OCI-LY7 (cell line): ENCODE results near the gene RBMS1. TPM values are rescaled to one million over a fixed set of nuclear protein-coding genes. Genes with fewer than 3 reads are reported as not detected.

ENCODE experiments used
- BruUV-seq: library from RNA; stranded (reverse); fragments of 400-500 nt; replicated peaks from 2 replicates; lab custom pipeline; 2021; lab: Mats Ljungman, UMichigan
- CTCF ChIA-PET: fragments of 300-600 bp; sonication (Branson Sonifier 250); formaldehyde crosslinking; loops from one replicate; lab custom pipeline; 2022; ENCODE audit warnings: antibody characterized with exemption; ENCODE audit not compliant: unreplicated experiment; lab: Charles Lee
- POLR2A ChIA-PET: fragments of 300-600 bp; sonication (Branson Sonifier 250); formaldehyde crosslinking; loops from one replicate; lab custom pipeline; 2022; ENCODE audit warnings: antibody characterized with exemption; lab: Charles Lee
- DNase-seq: peaks from one replicate; pipeline ENCODE4 v3.0.0-alpha.2; 2015; ENCODE audit warnings: low spot score
- H2AFZ ChIP-seq: fragments of 200-600 bp; sonication (generic), shearing (Covaris generic); 2 replicates; pipeline ENCODE4 v1.6.1; 2014; ENCODE audit warnings: mild to moderate bottlenecking, antibody characterized with exemption, low read length, moderate library complexity
- H3K27ac ChIP-seq: fragments of 200-600 bp; sonication (generic); 2 replicates; pipeline ENCODE4 v1.5.1; 2014; ENCODE audit warnings: mixed run types, low read depth, mild to moderate bottlenecking, moderate library complexity, low read length, inconsistent platforms; ENCODE audit not compliant: poor library complexity, severe bottlenecking
- H3K36me3 ChIP-seq: fragments of 200-600 bp; sonication (generic); 2 replicates; pipeline ENCODE4 v1.6.1; 2014; ENCODE audit warnings: mild to moderate bottlenecking, antibody characterized with exemption, low read length, moderate library complexity, mixed read lengths; ENCODE audit not compliant: insufficient read depth
- H3K4me1 ChIP-seq: fragments of 200-600 bp; sonication (generic); 2 replicates; pipeline ENCODE4 v1.5.1; 2014; ENCODE audit warnings: mild to moderate bottlenecking, low read length; ENCODE audit not compliant: insufficient read depth, poor library complexity, severe bottlenecking
- H3K4me2 ChIP-seq: fragments of 200-600 bp; sonication (generic); 2 replicates; pipeline ENCODE4 v1.6.1; 2014; ENCODE audit warnings: mild to moderate bottlenecking, low read length
- H3K4me3 ChIP-seq: fragments of 200-600 bp; sonication (generic); 2 replicates; pipeline ENCODE4 v1.5.1; 2014; ENCODE audit warnings: mild to moderate bottlenecking, low read depth, low read length; ENCODE audit not compliant: poor library complexity, severe bottlenecking
- H3K79me2 ChIP-seq: fragments of 200-600 bp; sonication (generic); 2 replicates; pipeline ENCODE4 v1.6.1; 2016; ENCODE audit warnings: low read depth, mild to moderate bottlenecking, low read length, moderate library complexity, mixed read lengths; ENCODE audit not compliant: insufficient read depth
- H3K9me2 ChIP-seq: fragments of 200-600 bp; sonication (generic); 2 replicates; pipeline ENCODE4 v1.6.1; 2016; ENCODE audit warnings: mild to moderate bottlenecking, low read length, mixed read lengths; ENCODE audit not compliant: insufficient read depth
- H3K9me3 ChIP-seq: fragments of 200-600 bp; sonication (generic); 2 replicates; pipeline ENCODE4 v1.6.1; 2014; ENCODE audit warnings: mild to moderate bottlenecking, mixed run types, low read length, mixed read lengths
- H4K20me1 ChIP-seq: fragments of 200-600 bp; sonication (generic); 2 replicates; pipeline ENCODE4 v1.6.1; 2014; ENCODE audit warnings: mild to moderate bottlenecking, antibody characterized with exemption, low read length, moderate library complexity, mixed read lengths; ENCODE audit not compliant: insufficient read depth
- EZH2phosphoT487 ChIP-seq: fragments of 200-600 bp; sonication (generic); IDR thresholded peaks from 2 replicates; pipeline ENCODE4 v1.6.1; 2018; ENCODE audit warnings: low read depth, borderline replicate concordance, mild to moderate bottlenecking, mixed run types, antibody characterized with exemption, low read length, moderate library complexity, mixed read lengths
- intact Hi-C: fragments of 100-400 bp; cut with micrococcal nuclease; formaldehyde crosslinking; loops from one replicate; pipeline ENCODE4 v1.10.0; 2022; ENCODE audit not compliant: unreplicated experiment
- total RNA-seq, 2 experiments: library from RNA; depleted of rRNA in 1 of 2; stranded (reverse); fragments of >200 nt in 1 of 2; shearing (Covaris generic) in 1 of 2; gene quantifications; 2 replicates each; pipeline ENCODE4 v1.2.3, GENCODE V29; 2014 to 2022
- TF ChIP-seq, protein P1 (sequence below): fragments of 200-600 bp; sonication (generic); conservative IDR thresholded peaks from 2 replicates; pipeline ENCODE4 v1.5.1; 2014; ENCODE audit warnings: mild to moderate bottlenecking, antibody characterized with exemption, low read length, moderate library complexity, mixed read lengths

The RBMS1 gene
- total RNA-seq, 2 experiments from 2014 or later = 29.5 to 35.7 TPM

DNA sequence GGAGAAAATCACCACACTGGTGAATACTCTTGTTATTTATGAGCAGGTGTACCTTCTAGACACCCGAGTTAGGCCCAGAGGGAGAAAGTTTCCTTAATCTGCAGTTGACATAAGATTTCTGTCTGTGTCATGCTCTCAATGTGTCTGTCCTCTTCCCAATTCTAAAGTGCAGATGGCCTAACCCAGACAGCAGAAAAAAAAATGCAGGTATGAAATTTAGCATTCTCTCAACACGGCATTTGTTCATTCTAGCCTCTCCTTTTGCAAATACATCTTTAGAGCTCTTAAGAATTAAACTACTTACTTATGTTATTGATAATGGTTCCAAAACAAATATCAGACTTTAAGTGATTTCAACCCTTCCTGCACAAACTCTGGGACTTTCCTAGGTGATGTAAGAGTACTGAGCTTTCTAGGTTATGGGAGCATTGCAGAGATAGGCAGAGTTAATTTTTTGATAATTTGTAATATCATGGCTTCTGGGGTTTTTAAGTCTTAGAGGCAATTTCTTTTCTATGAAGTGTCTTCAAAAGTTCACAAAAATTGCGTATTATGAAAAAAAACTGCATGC is 260.6 kb downstream of the RBMS1 start:
- Histone ChIP-seq H3K9me3 (no peaks in the 10 kb centered on the region), H3K4me2 (no peak overlapping the region), H3K36me3 (no peaks in the 10 kb centered on the region), H2AFZ (no peak overlapping the region), H3K4me3 (no peak overlapping the region), H3K9me2 (no peaks in the 10 kb centered on the region), H3K4me1 (no peaks in the 10 kb centered on the region), H3K79me2 (no peaks in the 10 kb centered on the region), H4K20me1 (no peaks in the 10 kb centered on the region), H3K27ac (no peak overlapping the region)
- BruUV-seq = no TSS peak
- TF ChIP-seq, protein P1, sequence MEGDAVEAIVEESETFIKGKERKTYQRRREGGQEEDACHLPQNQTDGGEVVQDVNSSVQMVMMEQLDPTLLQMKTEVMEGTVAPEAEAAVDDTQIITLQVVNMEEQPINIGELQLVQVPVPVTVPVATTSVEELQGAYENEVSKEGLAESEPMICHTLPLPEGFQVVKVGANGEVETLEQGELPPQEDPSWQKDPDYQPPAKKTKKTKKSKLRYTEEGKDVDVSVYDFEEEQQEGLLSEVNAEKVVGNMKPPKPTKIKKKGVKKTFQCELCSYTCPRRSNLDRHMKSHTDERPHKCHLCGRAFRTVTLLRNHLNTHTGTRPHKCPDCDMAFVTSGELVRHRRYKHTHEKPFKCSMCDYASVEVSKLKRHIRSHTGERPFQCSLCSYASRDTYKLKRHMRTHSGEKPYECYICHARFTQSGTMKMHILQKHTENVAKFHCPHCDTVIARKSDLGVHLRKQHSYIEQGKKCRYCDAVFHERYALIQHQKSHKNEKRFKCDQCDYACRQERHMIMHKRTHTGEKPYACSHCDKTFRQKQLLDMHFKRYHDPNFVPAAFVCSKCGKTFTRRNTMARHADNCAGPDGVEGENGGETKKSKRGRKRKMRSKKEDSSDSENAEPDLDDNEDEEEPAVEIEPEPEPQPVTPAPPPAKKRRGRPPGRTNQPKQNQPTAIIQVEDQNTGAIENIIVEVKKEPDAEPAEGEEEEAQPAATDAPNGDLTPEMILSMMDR = no peak
- no peak for TF ChIP-seq EZH2phosphoT487
- CTCF ChIA-PET = no interaction called here
- POLR2A ChIA-PET = no interaction called here
- intact Hi-C loops = no loop called here
- no peak for DNase-seq

- BruUV-seq = no TSS peak
- DNase-seq = no peak
- H3K36me3 ChIP-seq = no peaks in the 10 kb centered on the region
- no peaks in the 10 kb centered on the region for H3K79me2 ChIP-seq
- no peak overlapping the region for H2AFZ ChIP-seq
- ChIA-PET CTCF (no interaction called here), POLR2A (interaction anchor here (0.7 kb wide), 2 partner anchors 9 to 595 kb away, joined by 3 to 4 read pairs; no protein-coding TSS in a partner anchor)
- H3K9me3 ChIP-seq = no peaks in the 10 kb centered on the region
- no peak overlapping the region for H3K4me2 ChIP-seq
- no peaks in the 10 kb centered on the region for H3K9me2 ChIP-seq
- no peak overlapping the region for H3K4me3 ChIP-seq
- intact Hi-C loops = no loop called here
- H4K20me1 ChIP-seq = no peaks in the 10 kb centered on the region
- no peaks in the 10 kb centered on the region for H3K4me1 ChIP-seq
- TF ChIP-seq, protein P1 = no peak
- no peak for TF ChIP-seq EZH2phosphoT487
- H3K27ac ChIP-seq = no peak overlapping the region
These were observed 264.0 kb downstream of the RBMS1 start for GRCh38 chr2:160229591-160229990.

GRCh38 chr2:160228141-160228917 is 265.3 kb downstream of the RBMS1 start:
- TF ChIP-seq, protein P1 = no peak
- TF ChIP-seq EZH2phosphoT487 = no peak
- H3K9me2 ChIP-seq = no peaks in the 10 kb centered on the region
- H4K20me1 ChIP-seq = no peaks in the 10 kb centered on the region
- no peak overlapping the region for H3K4me3 ChIP-seq
- DNase-seq = no peak
- H3K36me3 ChIP-seq = no peaks in the 10 kb centered on the region
- no peak overlapping the region for H3K4me2 ChIP-seq
- H3K9me3 ChIP-seq = no peaks in the 10 kb centered on the region
- H3K27ac ChIP-seq = no peak overlapping the region
- intact Hi-C loops = no loop called here
- POLR2A ChIA-PET = no interaction called here
- BruUV-seq = no TSS peak
- H3K4me1 ChIP-seq = no peaks in the 10 kb centered on the region
- CTCF ChIA-PET = no interaction called here
- no peak overlapping the region for H2AFZ ChIP-seq
- H3K79me2 ChIP-seq = no peaks in the 10 kb centered on the region
